IPS DF 6.9 (cell line): Measurements from ENCODE around the gene CUL3.
"Not testable (repeated sequence)": the region's sequence is repeated elsewhere in the genome, so short reads cannot be mapped to it uniquely, and the experiment has no call there.

ENCODE experiments used
- DNase-seq: peaks from one replicate; pipeline ENCODE4 v3.0.0-alpha.2; 2013; ENCODE audit warnings: low read depth, low spot score
- H3K27ac ChIP-seq: one replicate; pipeline ENCODE4 v1.5.1; 2013; ENCODE audit warnings: low read length, control low read depth
- H3K27me3 ChIP-seq: 2 replicates; pipeline ENCODE4 v1.6.1; 2013; ENCODE audit warnings: mild to moderate bottlenecking, low read length; ENCODE audit not compliant: control insufficient read depth, insufficient read depth
- H3K36me3 ChIP-seq: 2 replicates; pipeline ENCODE4 v1.6.1; 2013; ENCODE audit warnings: low read length; ENCODE audit not compliant: control insufficient read depth, insufficient read depth
- H3K4me1 ChIP-seq: 2 replicates; pipeline ENCODE4 v1.6.1; 2013; ENCODE audit warnings: low read length; ENCODE audit not compliant: control insufficient read depth, insufficient read depth
- H3K4me3 ChIP-seq: 2 replicates; pipeline ENCODE4 v1.5.1; 2013; ENCODE audit warnings: mild to moderate bottlenecking, low read length
- H3K9me3 ChIP-seq: 2 replicates; pipeline ENCODE4 v1.6.1; 2013; ENCODE audit warnings: low read length, inconsistent platforms; ENCODE audit not compliant: control insufficient read depth, insufficient read depth
- WGBS: extraction: QIAGEN DNeasy Blood & Tissue Kit; methylation state at CpG from one replicate; pipeline ENCODE4 v1.1.7; 2013; ENCODE audit warnings: mixed read lengths, missing lambda C conversion rate; ENCODE audit not compliant: insufficient read length, insufficient coverage; 5-methylcytosine and 5-hydroxymethylcytosine counted together

The CUL3 gene

GRCh38 chr2:224583033-224583432, 2.1 kb downstream of the CUL3 start:
- not testable (repeated sequence) for H3K4me3 ChIP-seq, H3K36me3 ChIP-seq, H3K9me3 ChIP-seq, DNase-seq, H3K4me1 ChIP-seq, H3K27me3 ChIP-seq, H3K27ac ChIP-seq
- no CpG with 5 or more reads among the region's 14 CpGs for WGBS

- Histone ChIP-seq H3K27me3 (no peaks in the 10 kb centered on the region), H3K4me3 (no peak overlapping the region), H3K9me3 (no peaks in the 10 kb centered on the region), H3K36me3 (no peaks in the 10 kb centered on the region; the same call in 1 of the 2 replicates), H3K27ac (no peak overlapping the region), H3K4me1 (peaks cover under 1% of the 10 kb centered on the region; the same call in 1 of the 2 replicates)
- DNase-seq, result no peak
- no CpG with 5 or more reads among the region's 12 CpGs for WGBS
These were observed 4.9 kb downstream of the CUL3 start for GRCh38 chr2:224580248-224580647.

DNA sequence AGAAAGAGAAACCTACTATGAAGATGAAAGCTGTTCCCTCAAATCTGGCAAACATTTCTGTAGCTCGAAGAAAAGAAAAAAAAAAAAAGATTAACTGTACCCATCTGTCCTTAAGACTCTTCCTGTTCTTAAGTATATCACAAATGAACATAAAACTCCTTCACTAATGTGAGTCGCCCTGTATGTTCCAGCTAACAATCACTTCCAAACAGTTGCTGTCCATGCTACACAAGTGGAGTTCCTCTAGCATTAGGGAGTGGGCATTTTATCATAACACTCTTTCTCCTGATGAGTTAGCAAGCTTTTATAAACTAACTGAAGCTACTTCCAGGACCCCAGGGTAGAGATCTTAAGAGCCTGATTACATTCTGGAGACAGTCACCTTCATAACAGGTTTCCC, 5.8 kb downstream of the CUL3 start:
- Histone ChIP-seq H3K27ac (no peak overlapping the region), H3K9me3 (no peaks in the 10 kb centered on the region), H3K4me3 (no peak overlapping the region), H3K4me1 (peaks cover 1% of the 10 kb centered on the region; the same call in 1 of the 2 replicates), H3K36me3 (no peaks in the 10 kb centered on the region; the same call in 1 of the 2 replicates), H3K27me3 (no peaks in the 10 kb centered on the region)
- no peak for DNase-seq
- WGBS, result no CpG with 5 or more reads among the region's 2 CpGs

DNA sequence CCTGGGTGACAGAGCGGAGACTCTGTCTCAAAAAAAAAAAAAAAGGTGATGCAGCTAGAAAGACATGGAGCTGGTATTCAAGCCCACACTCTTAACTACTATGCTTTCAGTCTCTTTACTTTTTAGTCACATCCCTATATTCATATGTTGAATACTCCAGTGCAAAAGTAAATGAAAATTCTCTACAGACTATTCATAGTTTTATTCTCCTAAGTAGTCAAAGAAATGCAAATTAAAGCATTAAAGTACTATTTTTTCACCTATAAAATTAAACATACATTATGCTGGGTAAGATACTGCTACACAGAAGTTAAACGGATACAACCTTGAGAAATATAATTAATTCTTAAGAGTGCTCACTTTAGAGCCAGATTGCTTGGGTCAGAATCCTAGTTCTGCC, 7.6 kb downstream of the CUL3 start:
- no peaks in the 10 kb centered on the region for H3K9me3 ChIP-seq
- no CpG with 5 or more reads among the region's 2 CpGs for WGBS
- no peak overlapping the region for H3K4me3 ChIP-seq
- H3K36me3 ChIP-seq, result no peaks in the 10 kb centered on the region; the same call in 1 of the 2 replicates
- no peak overlapping the region for H3K27ac ChIP-seq
- DNase-seq, result no peak
- H3K4me1 ChIP-seq, result 0 out of 2 replicates have a peak, but pooled peaks cover 1% of the 10 kb centered on the region
- H3K27me3 ChIP-seq, result no peaks in the 10 kb centered on the region

DNA sequence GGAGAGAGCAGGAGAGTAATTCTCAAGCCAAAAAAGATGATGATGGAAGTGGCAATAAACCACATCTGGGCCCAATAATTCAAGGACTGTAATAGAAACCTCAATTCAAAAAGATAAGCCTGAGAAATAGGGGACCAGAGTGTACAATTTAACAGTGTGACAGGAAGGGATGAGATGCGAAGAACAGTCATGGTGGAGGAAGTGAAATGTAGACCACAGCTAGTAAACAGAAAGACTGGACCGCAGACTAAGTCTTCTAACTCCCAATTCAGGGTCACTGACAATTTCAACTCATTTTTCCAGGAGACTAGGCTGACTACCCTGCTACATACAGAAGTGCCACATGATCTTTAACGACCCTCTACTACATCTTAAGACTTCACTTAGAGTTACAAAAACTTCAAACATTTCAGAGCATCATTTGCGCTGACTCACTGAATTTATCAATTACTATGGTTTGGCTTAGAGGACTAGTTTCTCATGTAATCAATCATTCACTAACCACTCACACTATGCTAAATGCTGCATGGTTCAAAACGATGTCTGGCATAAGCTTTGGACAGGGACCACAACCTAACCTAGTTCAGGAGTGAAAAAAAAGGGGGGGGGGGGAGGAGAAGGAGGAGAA, 9.0 kb downstream of the CUL3 start:
- H3K27me3 ChIP-seq, result no peaks in the 10 kb centered on the region
- H3K9me3 ChIP-seq, result no peaks in the 10 kb centered on the region
- no CpG with 5 or more reads among the region's 5 CpGs for WGBS
- no peak overlapping the region for H3K27ac ChIP-seq
- no peak overlapping the region for H3K4me3 ChIP-seq
- DNase-seq, result no peak
- no peaks in the 10 kb centered on the region; the same call in 1 of the 2 replicates for H3K36me3 ChIP-seq
- H3K4me1 ChIP-seq, result 0 out of 2 replicates have a peak, but pooled peaks cover 1% of the 10 kb centered on the region

DNA sequence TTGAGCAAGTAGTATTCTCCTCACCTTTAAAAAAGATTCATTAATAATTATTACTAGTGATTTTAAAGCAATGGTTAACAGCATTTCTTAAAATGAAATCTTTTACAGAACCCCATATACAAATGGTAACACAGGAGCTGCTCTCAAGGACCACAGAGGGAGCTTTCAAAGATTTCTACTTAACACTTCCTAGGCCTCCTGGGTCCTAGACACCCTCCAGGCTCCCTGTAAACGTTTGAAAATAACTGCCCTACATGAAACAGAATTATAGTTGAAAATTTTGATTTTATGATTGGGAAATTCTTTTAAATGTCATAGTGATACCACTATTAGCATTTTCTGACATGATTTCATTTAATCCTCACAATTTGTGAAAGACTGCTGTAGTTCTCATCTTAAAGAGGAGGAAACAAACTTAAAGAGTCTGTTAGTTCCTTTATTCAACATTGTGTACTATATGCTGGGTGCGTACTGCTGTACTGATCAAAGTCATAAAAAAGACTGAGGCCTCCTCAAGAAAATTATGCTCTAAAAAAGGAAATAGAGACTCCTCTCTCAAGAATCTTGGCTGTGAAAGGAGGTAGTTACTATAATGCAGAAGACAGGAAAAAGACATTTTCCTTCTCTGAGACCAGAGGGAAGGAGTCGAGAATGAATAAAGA, 10.6 kb downstream of the CUL3 start:
- H3K36me3 ChIP-seq, result no peaks in the 10 kb centered on the region; the same call in 1 of the 2 replicates
- H3K27ac ChIP-seq, result no peak overlapping the region
- H3K9me3 ChIP-seq, result no peaks in the 10 kb centered on the region
- DNase-seq, result no peak
- no peaks in the 10 kb centered on the region for H3K27me3 ChIP-seq
- 0 out of 2 replicates have a peak, but pooled peaks cover 1% of the 10 kb centered on the region for H3K4me1 ChIP-seq
- WGBS, result no CpG with 5 or more reads among the region's 3 CpGs
- no peak overlapping the region for H3K4me3 ChIP-seq

DNA sequence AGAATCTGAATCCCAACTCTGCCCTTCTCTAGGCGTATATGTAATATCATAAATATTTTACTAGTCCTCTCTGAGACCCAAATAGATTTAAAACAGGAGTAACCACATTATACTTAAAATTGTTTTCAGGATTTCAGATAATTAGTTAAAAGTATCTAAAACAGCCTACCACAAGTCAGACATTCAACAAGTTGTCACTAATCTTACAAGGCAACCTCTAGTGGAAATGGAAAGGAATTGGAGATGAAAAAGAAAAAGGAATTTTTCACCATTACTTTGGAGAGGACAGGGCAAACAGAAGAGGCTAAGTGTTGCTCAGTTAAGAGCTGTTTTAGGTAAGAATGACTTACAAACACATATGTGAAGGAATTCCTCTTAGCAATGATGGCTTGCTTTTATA, 11.4 kb downstream of the CUL3 start:
- WGBS, result no CpG with 5 or more reads among the region's 1 CpG
- Histone ChIP-seq H3K36me3 (no peaks in the 10 kb centered on the region; the same call in 1 of the 2 replicates), H3K27ac (no peak overlapping the region), H3K27me3 (no peaks in the 10 kb centered on the region), H3K9me3 (no peaks in the 10 kb centered on the region), H3K4me1 (0 out of 2 replicates have a peak, but pooled peaks cover 1% of the 10 kb centered on the region), H3K4me3 (no peak overlapping the region)
- no peak for DNase-seq

DNA sequence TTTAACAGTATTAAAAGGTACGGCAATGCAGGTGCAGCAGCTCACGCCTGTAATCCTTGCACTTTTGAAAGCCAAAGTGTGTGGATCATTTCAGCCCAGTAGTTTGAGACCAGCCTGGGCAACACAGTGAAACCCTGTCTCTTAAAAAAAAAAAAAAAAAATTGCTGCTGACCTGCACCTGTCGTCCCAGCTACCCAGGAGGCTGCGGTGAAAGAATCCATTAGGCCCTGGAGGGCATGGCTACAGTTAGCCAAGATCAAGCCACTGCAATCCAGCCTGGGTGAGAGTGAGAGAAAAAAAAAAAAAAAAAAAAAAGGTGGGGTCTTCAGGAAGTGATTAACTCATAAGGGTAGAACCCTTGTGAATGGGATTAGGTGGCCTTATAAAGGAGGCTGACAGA, 12.8 kb downstream of the CUL3 start:
- Histone ChIP-seq H3K4me1 (0 out of 2 replicates have a peak, but pooled peaks cover 1% of the 10 kb centered on the region), H3K36me3 (no peaks in the 10 kb centered on the region; the same call in 1 of the 2 replicates), H3K9me3 (no peaks in the 10 kb centered on the region), H3K4me3 (no peak overlapping the region), H3K27me3 (no peaks in the 10 kb centered on the region), H3K27ac (no peak overlapping the region)
- no peak for DNase-seq
- WGBS, result no CpG with 5 or more reads among the region's 4 CpGs

GRCh38 chr2:224570328-224570993, 14.7 kb downstream of the CUL3 start:
- DNase-seq, result no peak
- Histone ChIP-seq H3K27me3 (no peaks in the 10 kb centered on the region), H3K36me3 (no peaks in the 10 kb centered on the region; the same call in 1 of the 2 replicates), H3K4me1 (0 out of 2 replicates have a peak, but pooled peaks cover 1% of the 10 kb centered on the region), H3K27ac (no peak overlapping the region), H3K4me3 (no peak overlapping the region), H3K9me3 (no peaks in the 10 kb centered on the region)
- WGBS, result no CpG with 5 or more reads among the region's 4 CpGs

DNA sequence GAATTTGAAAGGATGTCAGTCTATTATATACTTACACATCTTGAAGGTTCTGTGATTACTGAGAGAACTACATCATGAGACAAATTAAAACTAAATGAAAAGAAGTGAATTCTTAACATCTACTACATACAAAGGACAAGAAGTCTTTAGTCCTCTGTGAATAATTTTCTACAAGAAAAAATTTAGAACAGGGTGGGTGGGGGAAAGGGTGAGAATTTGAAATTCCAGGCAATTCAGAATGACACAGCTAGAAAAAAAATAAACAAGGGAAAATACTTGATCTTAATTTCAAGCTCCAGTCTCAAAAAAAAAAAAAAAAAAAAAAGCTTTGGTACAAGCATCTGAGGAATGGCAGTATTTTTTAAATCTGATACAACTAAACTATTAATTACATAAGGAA, 15.5 kb downstream of the CUL3 start:
- DNase-seq, result no peak
- Histone ChIP-seq H3K36me3 (no peaks in the 10 kb centered on the region; the same call in 1 of the 2 replicates), H3K27me3 (no peaks in the 10 kb centered on the region), H3K4me1 (no peaks in the 10 kb centered on the region), H3K4me3 (no peak overlapping the region), H3K9me3 (no peaks in the 10 kb centered on the region), H3K27ac (no peak overlapping the region)
